Stomach (tissue), 9 donors: ENCODE results near the gene P3R3URF. TPM values are rescaled to one million over a fixed set of nuclear protein-coding genes. Genes with fewer than 3 reads are reported as not detected.

Source experiments
- DNase-seq, 2 donors: peaks; one replicate each; pipeline versions ENCODE4 v3.0.0 to v3.0.0-alpha.2; 2013 to 2019
- H3K27ac ChIP-seq, 5 donors: fragments of 200-600 bp in 4 of 5; sonication (generic) in 4 of 5; one replicate each; pipeline ENCODE4 v1.5.1; 2013 to 2019; ENCODE audit warnings: mild to moderate bottlenecking in 1 of 5, moderate library complexity in 1 of 5
- H3K27me3 ChIP-seq, 3 donors: fragments of 200-600 bp; sonication (generic); one replicate each; pipeline ENCODE4 v1.5.1; 2017 to 2019; ENCODE audit warnings: mixed run types in 1 of 3
- H3K36me3 ChIP-seq, 4 donors: fragments of 200-600 bp; sonication (generic); 1 replicate in 3 of 4; 2 replicates in 1 of 4; pipeline ENCODE4 v1.5.1; 2016 to 2019
- H3K4me1 ChIP-seq, 4 donors: fragments of 200-600 bp; sonication (generic); one replicate each; pipeline ENCODE4 v1.5.1; 2016 to 2019
- H3K4me3 ChIP-seq, 4 donors: fragments of 200-600 bp; sonication (generic) in 3 of 4; one replicate each; pipeline ENCODE4 v1.5.1; 2016 to 2019; ENCODE audit warnings: mild to moderate bottlenecking in 1 of 4
- H3K9me3 ChIP-seq, 4 donors: fragments of 200-600 bp; sonication (generic); one replicate each; pipeline ENCODE4 v1.5.1; 2016 to 2019
- EP300 ChIP-seq: sonication (generic); formaldehyde crosslinking; IDR thresholded peaks from one replicate; pipeline ENCODE4 v1.6.1; 2017; ENCODE audit warnings: antibody characterized with exemption
- POLR2A ChIP-seq, 4 donors: fragments of 450-650 bp; IDR thresholded peaks; one replicate each; pipeline ENCODE4 v1.6.1; 2016; ENCODE audit warnings: antibody characterized with exemption in 4 of 4, control low read depth in 2 of 4, mild to moderate bottlenecking in 1 of 4, moderate library complexity in 1 of 4
- POLR2AphosphoS5 ChIP-seq, 3 donors: sonication (generic); formaldehyde crosslinking; IDR thresholded peaks; one replicate each; pipeline ENCODE4 v1.6.1; 2016; ENCODE audit warnings: antibody characterized with exemption in 3 of 3
- WGBS, 5 donors: extraction: QIAGEN DNeasy Blood & Tissue Kit in 3 of 5; methylation state at CpG; one replicate each; pipeline versions ENCODE4 v1.1.5 to v1.1.7; 2013 to 2018; 5-methylcytosine and 5-hydroxymethylcytosine counted together
- intact Hi-C: fragments of 100-400 bp; cut with DNase I; formaldehyde crosslinking; loops from one replicate; pipeline ENCODE4 v1.15.1; 2023; ENCODE audit warnings: low total_unique reads
- polyA plus RNA-seq, 3 donors: library from polyadenylated mRNA; stranded (reverse); fragments of 200-250 nt; gene quantifications; one replicate each; pipeline ENCODE4 v1.2.3, GENCODE V29; 2013
- total RNA-seq, 5 donors: library from RNA; depleted of rRNA; stranded (reverse); fragments of >200 nt; gene quantifications; one replicate each; pipeline versions ENCODE4 v1.1.0 to v1.2.3, GENCODE V29; 2014 to 2016
- TF ChIP-seq, protein P1 (sequence below), 7 experiments: fragments of 450-650 bp in 4 of 7; fragments of 200-600 bp in 3 of 7; sonication (generic) in 3 of 7; IDR thresholded peaks; one replicate each; pipeline ENCODE4 v1.5.1; 2016 to 2019; ENCODE audit warnings: antibody characterized with exemption in 7 of 7, control low read depth in 2 of 7, mild to moderate bottlenecking in 1 of 7
- donor health status: healthy with polysubstance abuse.
- donor health status: Bipolar disorder and iron deficiency.
- donor health status: healthy.

Gene P3R3URF
- total and polyA plus RNA-seq, 8 donors = not detected

DNA sequence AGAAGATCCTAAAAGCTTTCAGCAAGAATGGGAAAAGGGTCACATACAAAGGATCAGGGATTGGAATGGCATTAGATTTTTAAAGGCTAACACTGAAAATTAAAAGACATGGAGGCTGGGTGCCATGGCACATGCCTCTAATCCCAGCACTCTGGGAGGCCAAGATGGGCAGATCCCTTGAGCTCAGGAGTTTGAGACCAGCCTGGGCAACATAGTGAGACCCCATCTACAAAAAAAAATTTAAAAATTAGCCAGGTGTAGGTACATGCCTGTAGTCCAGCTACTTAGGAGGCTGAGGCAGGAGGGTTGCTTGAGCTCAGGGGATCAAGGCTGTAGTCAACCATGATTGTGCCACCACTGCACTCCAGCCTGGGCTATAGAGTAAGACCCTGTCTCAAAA, 39.2 kb upstream of the P3R3URF start:
- no peak overlapping the region for H3K27ac ChIP-seq
- intact Hi-C loops = no loop called here
- H3K27me3 ChIP-seq = no peaks in the 10 kb centered on the region
- H3K4me3 ChIP-seq = no peak overlapping the region
- peaks cover 0 to 10% (median 3%) of the 10 kb centered on the region in 4 donors for H3K36me3 ChIP-seq
- H3K9me3 ChIP-seq = no peaks in the 10 kb centered on the region
- no peaks in the 10 kb centered on the region for H3K4me1 ChIP-seq
- no peak for DNase-seq
- TF ChIP-seq, protein P1, sequence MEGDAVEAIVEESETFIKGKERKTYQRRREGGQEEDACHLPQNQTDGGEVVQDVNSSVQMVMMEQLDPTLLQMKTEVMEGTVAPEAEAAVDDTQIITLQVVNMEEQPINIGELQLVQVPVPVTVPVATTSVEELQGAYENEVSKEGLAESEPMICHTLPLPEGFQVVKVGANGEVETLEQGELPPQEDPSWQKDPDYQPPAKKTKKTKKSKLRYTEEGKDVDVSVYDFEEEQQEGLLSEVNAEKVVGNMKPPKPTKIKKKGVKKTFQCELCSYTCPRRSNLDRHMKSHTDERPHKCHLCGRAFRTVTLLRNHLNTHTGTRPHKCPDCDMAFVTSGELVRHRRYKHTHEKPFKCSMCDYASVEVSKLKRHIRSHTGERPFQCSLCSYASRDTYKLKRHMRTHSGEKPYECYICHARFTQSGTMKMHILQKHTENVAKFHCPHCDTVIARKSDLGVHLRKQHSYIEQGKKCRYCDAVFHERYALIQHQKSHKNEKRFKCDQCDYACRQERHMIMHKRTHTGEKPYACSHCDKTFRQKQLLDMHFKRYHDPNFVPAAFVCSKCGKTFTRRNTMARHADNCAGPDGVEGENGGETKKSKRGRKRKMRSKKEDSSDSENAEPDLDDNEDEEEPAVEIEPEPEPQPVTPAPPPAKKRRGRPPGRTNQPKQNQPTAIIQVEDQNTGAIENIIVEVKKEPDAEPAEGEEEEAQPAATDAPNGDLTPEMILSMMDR (IDR thresholded peaks at IDR 0.05) = no peak
- TF ChIP-seq POLR2AphosphoS5 (IDR thresholded peaks at IDR 0.05) (no peak), POLR2A (IDR thresholded peaks at IDR 0.05) (no peak), EP300 (no peak)

- H3K9me3 ChIP-seq = no peaks in the 10 kb centered on the region
- H3K4me3 ChIP-seq = no peak overlapping the region
- no peak for TF ChIP-seq POLR2AphosphoS5 (IDR thresholded peaks at IDR 0.05)
- no peak for TF ChIP-seq POLR2A (IDR thresholded peaks at IDR 0.05)
- no peak for TF ChIP-seq EP300
- TF ChIP-seq, protein P1 (IDR thresholded peaks at IDR 0.05) = no peak
- intact Hi-C loops = no loop called here
- peaks cover 0 to 3% (median 2%) of the 10 kb centered on the region in 4 donors for H3K4me1 ChIP-seq
- no peaks in the 10 kb centered on the region for H3K27me3 ChIP-seq
- 51 to 64% (median 57%) methylated on average over 2 of the region's 2 CpGs for WGBS, 5 donors
- no peaks in the 10 kb centered on the region for H3K36me3 ChIP-seq
- no peak for DNase-seq
- no peak overlapping the region for H3K27ac ChIP-seq
These were observed 34.8 kb upstream of the P3R3URF start for GRCh38 chr1:46211051-46211450.

GRCh38 chr1:46210561-46210960, 34.3 kb upstream of the P3R3URF start:
- intact Hi-C loops = no loop called here
- TF ChIP-seq POLR2A (IDR thresholded peaks at IDR 0.05) = no peak
- TF ChIP-seq, protein P1 (IDR thresholded peaks at IDR 0.05) = no peak
- no peak for TF ChIP-seq POLR2AphosphoS5 (IDR thresholded peaks at IDR 0.05)
- no peak for TF ChIP-seq EP300
- H3K27ac ChIP-seq = no peak overlapping the region
- peaks cover 3 to 8% (median 7%) of the 10 kb centered on the region in 4 donors for H3K4me1 ChIP-seq
- no peaks in the 10 kb centered on the region for H3K27me3 ChIP-seq
- 88 to 97% (median 91%) methylated on average over 3 of the region's 3 CpGs for WGBS, 5 donors
- no peaks in the 10 kb centered on the region for H3K36me3 ChIP-seq
- no peak overlapping the region for H3K4me3 ChIP-seq
- no peaks in the 10 kb centered on the region for H3K9me3 ChIP-seq
- DNase-seq = no peak

- Histone ChIP-seq H3K36me3 (no peaks in the 10 kb centered on the region), H3K27me3 (no peaks in the 10 kb centered on the region), H3K27ac (peak overlapping the region in 2 of 5 donors; percentile 82 to 90), H3K4me3 (no peak overlapping the region), H3K4me1 (peaks cover 7 to 41% (median 38%) of the 10 kb centered on the region in 4 donors), H3K9me3 (no peaks in the 10 kb centered on the region)
- intact Hi-C loops = no loop called here
- no peak for DNase-seq
- WGBS, 5 donors = 70 to 97% (median 91%) methylated on average over 2 of the region's 2 CpGs
- TF ChIP-seq, protein P1 (IDR thresholded peaks at IDR 0.05) = no peak
- TF ChIP-seq POLR2AphosphoS5 (IDR thresholded peaks at IDR 0.05) = no peak
These were observed 30.1 kb upstream of the P3R3URF start for GRCh38 chr1:46206399-46206798.
